GM11168 (cell line): ENCODE results near the gene OGFOD3.
"Not testable (repeated sequence)": the region's sequence is repeated elsewhere in the genome, so short reads cannot be mapped to it uniquely, and the experiment has no call there.

Experiments
- in situ Hi-C: fragments of 300-500 bp; cut with MboI; formaldehyde crosslinking; loops from one replicate; pipeline ENCODE4 v1.12.0; 2022; ENCODE audit warnings: low sequenced_read_pairs; ENCODE audit not compliant: unreplicated experiment

Gene OGFOD3

DNA sequence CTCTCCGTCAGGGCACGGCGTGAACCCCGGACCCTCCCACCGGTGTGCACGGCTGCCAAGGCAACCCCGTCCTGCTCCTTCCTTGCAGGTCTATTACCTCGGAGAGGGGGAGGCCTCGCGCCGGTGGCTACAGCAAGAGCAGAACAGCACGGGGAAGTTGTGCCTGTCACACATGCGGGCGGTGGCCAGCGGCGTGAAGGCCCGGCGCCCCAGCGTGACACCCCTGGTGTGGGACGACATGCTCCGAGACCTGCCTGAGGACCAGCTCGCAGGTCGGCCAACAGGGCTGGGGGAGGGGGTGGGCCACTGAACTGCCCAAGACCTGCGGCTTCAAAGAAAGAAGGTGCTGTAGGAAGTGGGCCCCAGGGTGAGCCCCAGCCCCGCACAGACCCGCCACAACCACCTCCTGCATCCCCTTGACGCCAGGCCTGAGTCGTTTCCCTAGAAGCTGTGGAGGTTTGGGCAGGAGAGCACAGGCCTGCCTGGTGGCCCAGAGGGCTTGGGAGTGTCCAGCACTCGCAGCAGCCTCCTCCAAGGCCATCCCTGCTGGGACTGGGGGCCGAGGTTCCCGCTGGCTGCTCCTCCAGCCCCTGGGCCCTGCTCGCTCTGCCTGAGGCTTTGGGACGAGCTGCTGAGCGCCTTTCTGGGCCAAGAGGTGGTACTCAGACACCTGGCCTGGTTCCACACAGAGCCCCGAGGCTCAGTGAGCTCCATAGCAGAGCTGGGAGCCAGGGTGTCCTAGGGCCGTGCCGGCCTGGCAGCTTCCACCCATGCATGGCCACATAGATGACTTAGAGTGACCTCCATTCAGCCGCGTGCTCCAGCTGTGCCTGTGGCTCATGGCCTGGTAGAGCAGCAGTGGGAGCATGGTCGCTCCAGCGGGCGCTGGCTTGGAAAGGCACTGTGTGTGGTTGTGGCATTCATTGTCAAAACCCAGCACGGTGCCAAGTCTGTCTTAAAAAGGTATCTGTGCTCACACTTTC lies 17.5 kb upstream of the OGFOD3 start:
- in situ Hi-C loops = no loop called here

DNA sequence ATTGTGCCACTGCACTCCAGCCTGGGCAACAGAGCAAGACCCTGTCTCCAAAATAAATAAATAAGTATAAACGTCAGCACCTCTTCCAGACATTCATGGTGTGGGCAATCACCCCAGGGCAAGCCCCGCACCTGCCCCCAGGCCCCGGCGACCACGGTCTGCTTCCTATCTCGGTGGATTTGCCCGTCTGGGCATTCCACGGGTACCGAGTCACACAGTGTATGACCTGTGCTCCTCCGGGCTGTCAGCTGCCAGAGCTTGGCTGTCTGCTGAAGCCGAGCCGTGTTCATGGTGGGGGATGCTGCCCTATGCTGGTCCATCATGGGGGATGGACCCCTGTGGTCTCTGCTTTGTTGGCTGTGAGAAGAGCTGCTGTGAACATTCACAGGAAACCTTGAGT lies 16.7 kb upstream of the OGFOD3 start:
- in situ Hi-C loops = no loop called here

DNA sequence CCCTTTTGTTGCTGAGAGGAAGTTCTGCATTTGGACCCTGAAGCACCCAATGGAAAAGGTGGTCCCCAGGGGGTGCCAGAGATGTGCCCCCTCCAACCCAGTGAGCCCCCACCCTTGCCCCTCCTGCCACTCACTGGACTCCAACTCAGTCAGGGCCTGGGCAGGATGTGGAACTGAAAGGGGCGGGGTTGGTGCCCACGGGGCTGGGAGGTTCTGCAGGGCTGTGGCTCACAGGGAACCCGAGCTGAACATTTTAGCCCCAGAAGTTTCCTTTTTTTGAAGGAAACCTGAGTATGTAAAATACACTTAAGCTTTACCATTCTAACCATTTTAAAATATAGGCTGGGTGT lies 15.8 kb upstream of the OGFOD3 start:
- in situ Hi-C loops = no loop called here

DNA sequence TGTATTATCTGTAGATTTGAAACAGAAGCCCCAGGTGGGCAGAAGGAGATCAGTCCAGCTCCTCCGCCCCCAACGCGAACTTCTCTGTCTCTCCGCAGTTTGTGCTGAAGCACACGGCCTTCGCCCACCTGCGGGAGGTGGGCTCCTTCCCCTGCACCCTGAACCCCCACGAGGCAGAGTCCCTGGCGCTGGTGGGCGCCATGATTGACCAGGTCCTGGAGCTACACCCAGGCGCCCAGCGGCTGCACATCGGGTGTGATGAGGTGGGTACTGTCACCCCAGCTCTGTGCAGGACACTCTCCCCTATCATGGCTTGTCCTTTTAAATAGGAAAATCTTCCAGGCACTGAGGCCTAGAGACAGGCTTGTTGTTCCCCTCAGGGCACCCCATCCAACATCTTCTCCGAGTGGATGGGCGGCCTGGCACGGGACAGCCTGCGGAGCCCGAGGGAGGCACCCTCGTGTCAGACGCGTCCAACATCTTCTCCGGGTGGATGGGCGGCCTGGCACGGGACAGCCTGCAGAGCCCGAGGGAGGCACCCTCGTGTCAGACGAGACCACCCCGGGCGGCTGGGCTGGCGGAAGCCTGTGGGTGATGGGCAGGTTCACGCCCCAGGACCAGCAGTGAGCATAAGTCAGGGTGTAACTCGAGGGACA lies 15.3 kb upstream of the OGFOD3 start:
- in situ Hi-C loops = no loop called here

DNA sequence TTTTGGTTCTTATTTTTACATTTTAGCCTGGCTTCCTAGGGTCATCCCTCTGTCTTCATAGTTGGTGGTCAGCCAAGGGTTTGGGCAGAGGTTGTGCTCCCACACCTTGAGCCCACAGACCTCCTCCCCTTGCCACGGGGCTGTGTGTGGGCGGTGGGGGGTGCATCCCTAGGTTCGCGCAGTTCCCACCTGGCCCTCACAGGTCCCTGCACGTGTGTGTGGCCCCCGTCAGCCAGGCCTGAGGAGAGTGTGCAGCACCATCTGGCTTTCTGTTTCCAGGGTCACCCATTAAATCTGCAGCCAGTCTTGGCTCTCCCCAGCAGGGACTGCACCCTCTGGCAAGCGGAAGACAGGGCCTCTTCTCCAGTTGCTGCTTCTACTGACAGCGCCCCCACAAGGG lies 13.6 kb upstream of the OGFOD3 start:
- in situ Hi-C loops = no loop called here

DNA sequence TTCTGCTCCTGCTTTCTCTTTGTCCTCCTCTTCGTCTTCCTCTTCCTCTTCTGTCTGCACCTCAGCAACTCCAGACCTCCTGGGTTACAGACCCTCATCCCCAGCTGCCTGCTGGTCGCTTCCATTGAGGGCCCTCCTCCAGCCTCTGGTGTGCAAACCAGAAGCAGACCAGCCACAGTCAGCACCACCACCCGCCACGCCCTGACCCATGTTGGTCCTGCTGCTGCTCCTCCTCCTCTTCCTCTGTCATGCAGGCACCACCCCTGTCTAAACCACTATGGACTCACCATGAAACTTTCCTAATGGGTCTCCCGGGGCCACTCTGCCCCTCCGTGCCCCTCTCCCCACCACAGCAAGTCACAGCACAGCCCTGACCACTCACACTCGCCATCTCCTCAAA lies 11.4 kb upstream of the OGFOD3 start:
- in situ Hi-C loops = no loop called here

DNA sequence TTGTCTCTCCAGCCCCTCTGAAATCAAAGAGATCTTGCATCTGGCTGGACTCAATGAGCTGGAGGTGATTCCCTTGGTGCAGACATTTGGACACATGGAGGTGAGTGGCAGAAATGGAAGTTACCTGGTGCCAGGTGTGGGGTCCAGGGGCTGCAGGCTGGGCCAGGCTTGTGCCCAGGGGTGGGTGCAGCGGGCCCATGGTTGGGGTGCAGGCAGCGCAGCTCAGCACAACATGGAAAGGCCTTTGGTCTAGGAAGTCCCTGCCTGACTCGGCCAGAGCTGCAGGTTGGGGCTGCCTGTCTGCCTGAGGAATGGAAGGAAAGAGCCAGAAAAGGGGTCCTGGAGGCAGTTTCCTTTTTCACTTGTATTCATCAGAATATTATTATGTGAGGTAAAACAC lies 10.2 kb upstream of the OGFOD3 start:
- in situ Hi-C loops = no loop called here

DNA sequence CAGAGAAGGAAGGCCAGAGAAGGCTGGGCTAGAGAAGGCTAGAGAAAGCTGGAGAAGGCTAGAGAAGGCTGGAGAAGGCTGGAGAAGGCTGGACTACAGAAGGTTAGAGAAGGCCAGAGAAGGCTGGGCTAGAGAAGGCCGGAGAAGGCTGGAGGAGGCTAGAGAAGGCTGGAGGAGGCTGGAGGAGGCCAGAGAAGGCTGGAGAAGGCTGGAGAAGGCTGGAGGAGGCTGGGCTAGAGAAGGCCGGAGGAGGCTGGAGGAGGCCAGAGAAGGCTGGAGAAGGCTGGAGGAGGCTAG lies 6.4 kb upstream of the OGFOD3 start:
- in situ Hi-C loops = no loop called here

DNA sequence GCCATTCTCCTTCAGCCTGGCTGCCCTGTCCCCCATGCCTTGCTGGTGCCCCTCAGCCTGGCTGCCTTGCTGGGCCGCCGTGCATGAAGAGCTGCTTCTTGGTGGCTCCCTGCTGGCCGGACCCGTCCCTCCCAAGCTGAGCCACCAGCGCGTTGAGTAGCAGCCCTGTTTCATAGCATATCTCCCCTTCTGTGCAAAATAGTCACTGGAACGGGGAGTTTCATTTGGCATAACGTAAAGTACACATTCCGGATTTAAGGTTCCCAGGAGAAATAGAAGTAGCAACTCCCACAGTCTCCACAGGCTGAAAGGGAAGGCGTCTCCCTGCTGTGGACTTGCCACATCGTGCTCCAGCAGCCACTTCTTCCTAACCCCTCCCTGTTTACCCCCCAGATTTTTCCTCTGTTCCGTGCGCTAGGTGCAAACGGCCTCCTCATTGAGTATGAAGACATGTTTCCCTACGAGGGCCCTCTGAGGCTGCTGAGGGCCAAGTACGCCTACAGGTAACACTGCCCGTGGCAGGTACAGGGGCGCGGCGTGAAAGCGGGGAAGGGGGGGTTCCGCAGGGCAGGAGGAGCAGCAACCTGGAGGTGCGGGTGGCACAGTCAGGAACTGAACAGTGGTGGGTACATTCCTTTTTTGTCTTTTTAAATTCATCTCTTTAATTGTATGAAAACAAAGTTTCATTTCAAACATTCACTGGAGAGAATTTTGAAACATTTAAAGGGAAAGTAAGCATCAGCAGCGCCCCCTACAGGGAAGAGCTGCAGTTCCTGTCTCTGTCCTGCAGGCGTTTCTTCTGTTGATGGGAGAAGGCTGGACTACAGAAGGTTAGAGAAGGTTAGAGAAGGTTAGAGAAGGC lies 5.8 kb upstream of the OGFOD3 start:
- in situ Hi-C loops = no loop called here

DNA sequence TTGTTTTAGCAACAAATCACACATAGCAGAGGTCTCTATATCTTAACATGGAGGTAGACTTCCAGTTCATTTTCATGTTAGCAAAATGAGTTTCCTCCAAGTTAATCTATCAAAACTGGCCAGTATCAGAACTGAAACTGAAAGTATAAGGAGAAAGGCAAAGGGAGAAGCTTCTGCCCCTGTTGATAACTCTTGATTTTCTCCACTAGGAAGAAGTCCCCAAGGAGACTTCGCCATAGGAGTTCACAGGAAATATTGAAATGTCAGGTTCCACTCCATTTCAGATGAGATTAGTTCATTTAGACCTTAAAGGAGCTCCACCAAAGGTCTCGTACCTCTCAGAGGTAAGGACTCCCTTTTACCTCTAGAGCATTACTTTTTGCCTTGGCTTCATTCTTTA lies 1.2 kb upstream of the OGFOD3 start:
- in situ Hi-C loops = loop anchor here (5.0 kb wide), 1 partner anchor 62 kb away; the partner anchor contains the start of gene TEX19

DNA sequence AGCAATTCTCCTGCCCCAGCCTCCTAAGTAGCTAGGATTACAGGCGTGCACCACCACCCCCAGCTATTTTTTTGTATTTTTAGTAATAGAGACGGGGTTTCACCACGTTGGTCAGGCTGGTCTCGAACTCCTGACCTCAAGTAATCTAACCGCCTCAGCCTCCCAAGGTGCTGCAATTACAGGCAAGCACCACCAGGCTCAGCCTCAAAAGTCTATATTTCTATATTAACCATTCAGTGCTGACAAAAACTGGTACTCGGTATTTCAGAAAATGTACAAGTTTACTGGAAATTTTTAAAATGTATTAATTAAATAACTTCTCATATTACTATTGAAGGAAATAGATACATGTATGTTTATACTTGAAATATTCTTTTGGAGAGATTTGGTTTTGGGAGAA lies 1.6 kb downstream of the OGFOD3 start:
- in situ Hi-C loops = loop anchor here (5.0 kb wide), 1 partner anchor 59 kb away; the partner anchor contains the start of gene TEX19

DNA sequence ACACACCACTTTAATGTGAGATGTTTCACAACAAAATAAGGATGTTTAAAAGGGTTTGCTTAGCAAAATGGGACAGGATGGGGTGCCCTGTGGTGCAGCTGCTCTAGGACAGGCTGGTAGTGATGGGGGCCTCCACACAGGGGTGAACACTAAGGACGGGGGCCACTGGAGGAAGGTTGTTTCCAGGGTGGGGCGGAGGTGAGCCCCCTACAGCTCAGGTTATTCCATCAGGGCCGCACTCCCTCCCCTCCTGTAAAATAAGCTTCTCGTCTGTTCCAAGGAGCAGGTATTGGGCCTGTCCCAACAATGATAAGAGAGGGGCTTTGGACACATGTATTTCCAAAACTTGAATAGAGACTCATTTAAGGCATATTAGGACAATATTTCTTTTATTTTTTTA lies 2.1 kb downstream of the OGFOD3 start:
- in situ Hi-C loops = loop anchor here (5.0 kb wide), 1 partner anchor 59 kb away; the partner anchor contains the start of gene TEX19

DNA sequence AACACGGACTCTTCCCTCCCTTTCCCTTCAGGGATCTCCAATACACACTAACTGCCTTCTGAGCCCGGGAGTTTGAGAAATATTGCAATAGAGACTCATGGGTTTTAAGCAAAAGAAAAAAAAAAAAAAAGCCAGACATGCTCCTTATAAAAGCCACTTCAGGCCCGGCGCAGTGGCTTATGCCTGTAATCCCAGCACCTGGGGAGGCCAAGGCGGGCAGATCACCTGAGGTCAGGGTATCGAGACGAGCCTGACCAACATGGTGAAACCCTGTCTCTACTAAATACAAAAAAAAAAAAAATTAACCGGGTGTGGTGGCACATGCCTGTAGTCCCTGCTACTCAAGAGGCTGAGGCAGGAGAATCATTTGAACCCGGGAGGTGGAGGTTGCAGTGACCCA lies 2.6 kb downstream of the OGFOD3 start:
- in situ Hi-C loops = loop anchor here (5.0 kb wide), 1 partner anchor 58 kb away; the partner anchor contains the start of gene TEX19

DNA sequence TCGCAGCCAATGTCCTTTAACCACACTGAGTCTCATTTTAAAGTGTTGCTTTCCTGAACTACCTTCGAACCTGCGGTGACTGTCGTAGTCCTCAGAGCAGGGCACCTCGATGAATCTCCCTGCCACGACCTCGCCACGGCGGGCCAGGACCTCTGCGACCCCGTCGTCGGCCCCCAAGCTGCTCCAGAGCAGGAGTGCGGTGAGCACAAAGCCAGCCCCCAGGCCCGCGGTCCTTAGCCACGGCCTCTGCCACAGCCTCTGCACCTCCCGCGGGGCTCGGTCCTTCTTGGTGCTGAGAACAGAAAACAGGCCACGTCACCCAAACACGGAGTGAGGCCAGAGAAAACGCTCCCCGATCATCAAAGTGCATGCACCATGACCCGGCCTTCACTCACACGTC lies 3.0 kb downstream of the OGFOD3 start:
- in situ Hi-C loops = loop anchor here (5.0 kb wide), 1 partner anchor 58 kb away; the partner anchor contains the start of gene TEX19

DNA sequence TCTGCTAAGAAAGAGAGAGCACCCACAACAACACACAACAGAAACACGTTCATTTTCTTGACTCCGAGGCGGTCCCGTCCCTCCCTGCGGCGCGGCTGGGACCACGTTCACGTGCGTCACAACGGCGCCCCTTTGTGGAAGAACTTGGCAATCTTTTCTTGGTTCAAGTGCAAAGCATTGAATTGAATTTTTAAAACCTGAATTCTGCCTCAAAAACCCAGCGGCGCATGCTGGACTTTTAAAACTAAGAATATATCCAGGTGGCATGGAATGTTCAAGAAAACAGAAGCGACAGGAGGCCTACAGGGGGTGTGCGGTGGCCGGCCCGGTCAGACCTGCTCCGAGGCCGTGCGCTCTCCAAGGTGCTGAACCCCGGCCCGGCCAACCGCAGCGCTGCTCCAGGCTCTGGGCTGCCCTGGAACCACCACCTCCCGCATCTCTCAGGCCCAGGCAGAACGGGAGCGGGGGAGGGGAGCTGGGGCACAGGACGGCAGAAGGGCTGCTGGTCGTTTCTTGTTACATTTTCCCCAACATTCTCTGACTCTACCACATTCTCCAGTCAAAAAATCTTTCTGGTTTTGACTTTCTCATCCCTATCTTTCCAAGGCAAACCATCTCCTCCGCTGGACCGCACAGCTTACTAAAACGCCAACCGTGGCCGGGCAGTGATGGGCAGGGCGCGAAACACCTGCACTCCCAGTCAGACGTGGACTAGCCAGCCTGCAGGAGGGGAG lies 3.7 kb downstream of the OGFOD3 start:
- in situ Hi-C loops = loop anchor here (5.0 kb wide), 1 partner anchor 57 kb away; the partner anchor contains the start of gene TEX19

DNA sequence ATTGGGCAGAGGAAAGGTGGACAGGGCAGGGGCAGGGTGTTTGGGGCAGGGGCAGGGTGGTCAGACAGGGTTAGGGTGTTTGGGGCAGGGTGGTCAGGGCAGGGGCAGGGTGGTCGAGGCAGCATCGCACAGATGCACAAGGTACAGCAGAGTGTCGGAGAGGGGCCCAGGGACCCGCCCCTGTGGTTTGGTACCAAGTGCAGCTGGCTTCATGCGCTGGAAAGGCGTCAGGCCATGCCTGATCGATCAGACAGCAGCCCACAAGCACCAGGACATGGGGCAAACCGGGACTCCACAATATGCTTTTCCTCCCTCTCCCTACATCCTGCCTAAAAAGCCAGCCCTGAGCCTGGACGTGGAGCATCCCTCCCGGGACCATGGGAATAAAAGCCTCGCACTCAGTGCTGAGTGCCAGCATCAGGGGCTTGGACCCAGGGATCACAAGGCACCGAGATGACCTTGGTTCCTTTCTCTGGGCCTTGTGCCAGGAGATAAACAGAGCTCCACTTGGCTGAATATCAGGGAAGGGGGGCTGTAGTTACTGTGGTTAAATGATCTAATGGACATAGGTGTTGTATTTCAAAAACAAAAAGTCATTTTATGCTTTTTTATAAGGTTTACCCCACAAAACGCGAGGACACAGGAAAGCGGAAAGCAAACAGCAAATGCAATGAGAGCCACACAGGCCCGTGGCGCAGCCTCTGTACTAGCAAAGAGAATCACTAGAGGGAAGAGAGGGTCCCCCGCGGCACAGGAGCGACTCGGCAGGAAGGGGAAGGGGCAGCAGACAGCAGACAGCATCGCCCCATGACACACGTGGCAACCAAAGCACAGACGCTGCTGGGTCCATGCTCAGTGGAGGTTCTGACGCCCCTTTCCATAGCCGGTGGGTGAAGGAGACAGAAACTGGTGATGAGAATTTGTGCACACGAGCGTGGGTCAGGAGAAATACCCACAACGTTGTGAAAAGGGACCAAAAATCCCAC lies 5.6 kb downstream of the OGFOD3 start:
- in situ Hi-C loops = no loop called here

DNA sequence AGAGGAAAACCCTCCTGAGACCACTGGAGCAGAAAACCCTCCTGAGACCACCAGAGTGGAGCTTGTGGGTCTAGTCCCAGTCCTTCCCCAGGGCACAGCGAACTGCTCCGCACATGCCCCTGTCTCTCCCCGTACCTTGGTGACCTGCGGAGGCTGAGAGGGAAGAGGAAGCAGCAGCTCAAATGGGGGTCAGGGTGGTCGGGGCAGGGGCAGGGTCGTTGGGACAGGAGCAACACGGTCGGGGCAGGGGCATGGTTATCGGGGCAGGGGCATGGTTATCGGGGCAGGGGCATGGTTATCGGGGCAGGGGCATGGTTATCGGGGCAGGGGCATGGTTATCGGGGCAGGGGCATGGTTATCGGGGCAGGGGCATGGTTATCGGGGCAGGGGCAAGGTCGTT lies 6.3 kb downstream of the OGFOD3 start:
- in situ Hi-C loops = not testable (repeated sequence)

DNA sequence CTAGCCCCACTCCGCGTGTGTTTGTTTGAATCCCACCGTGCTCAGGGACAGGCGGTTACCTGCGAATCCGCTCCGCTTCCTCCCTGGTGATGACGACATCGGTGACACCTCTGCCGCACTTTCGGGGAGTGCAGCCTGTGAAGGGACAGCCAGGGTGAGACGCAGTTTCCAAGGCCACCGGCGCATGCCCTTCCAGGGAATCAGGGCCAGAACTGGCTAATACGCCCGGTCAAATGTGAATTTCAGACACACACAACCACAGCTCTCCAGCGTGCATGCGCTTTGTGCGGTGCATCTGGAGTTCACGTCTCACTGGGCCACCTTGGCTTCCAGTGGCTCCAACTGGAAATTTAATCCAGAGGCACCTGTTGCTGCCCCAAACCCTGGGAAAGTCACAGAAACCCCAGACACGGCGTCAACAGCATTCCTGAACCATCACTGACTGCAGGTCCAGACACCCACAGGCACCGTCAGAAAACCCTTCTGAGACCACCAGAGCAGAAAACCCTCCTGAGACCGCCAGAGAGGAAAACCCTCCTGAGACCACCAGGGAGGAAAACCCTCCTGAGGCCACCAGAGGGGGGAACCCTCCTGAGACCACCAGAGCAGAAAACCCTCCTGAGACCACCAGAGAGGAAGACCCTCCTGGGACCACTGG lies 6.9 kb downstream of the OGFOD3 start:
- in situ Hi-C loops = no loop called here
